Kidney (tissue), 14 donors: Measurements from ENCODE around the gene SOWAHD. TPM values are rescaled to one million over a fixed set of nuclear protein-coding genes. Genes with fewer than 3 reads are reported as not detected.
A peak's percentile ranks its signal among the peaks of the same experiment; 100 is the strongest.

Experiments
- DNase-seq, 5 donors: peaks; one replicate each; pipeline ENCODE4 v3.0.0-alpha.2; 2013 to 2020
- FAIRE-seq: peaks from 2 replicates; lab custom pipeline; 2012; peaks lifted over from hg19 to GRCh38; lab: Jason Lieb, UNC
- H3K27ac ChIP-seq, 2 donors: one replicate each; pipeline ENCODE4 v1.7.0; 2013; ENCODE audit warnings: low read depth in 2 of 2, low read length in 2 of 2, inconsistent platforms in 1 of 2
- H3K27me3 ChIP-seq: one replicate; pipeline ENCODE4 v1.7.1; 2013; ENCODE audit warnings: low read length, inconsistent platforms; ENCODE audit not compliant: control insufficient read depth, insufficient read depth
- H3K36me3 ChIP-seq, 3 donors: one replicate each; pipeline versions ENCODE4 v1.7.0 to v1.7.1; 2013; ENCODE audit warnings: low read length in 3 of 3, control low read depth in 1 of 3, inconsistent platforms in 1 of 3; ENCODE audit not compliant: insufficient read depth in 3 of 3, control insufficient read depth in 2 of 3
- H3K4me1 ChIP-seq, 3 donors: one replicate each; pipeline versions ENCODE4 v1.7.0 to v1.7.1; 2013; ENCODE audit warnings: low read length in 3 of 3, inconsistent platforms in 1 of 3, low read depth in 1 of 3; ENCODE audit not compliant: control insufficient read depth in 2 of 3, insufficient read depth in 2 of 3
- H3K4me3 ChIP-seq, 3 donors: one replicate each; pipeline versions ENCODE4 v1.7.0 to v1.8.1; 2013; ENCODE audit warnings: low read length in 3 of 3, control low read depth in 1 of 3, inconsistent platforms in 1 of 3
- H3K9ac ChIP-seq, 3 donors: one replicate each; pipeline versions ENCODE4 v1.7.0 to v1.7.1; 2013; ENCODE audit warnings: low read length in 3 of 3, control low read depth in 1 of 3, inconsistent platforms in 1 of 3
- H3K9me3 ChIP-seq, 3 donors: one replicate each; pipeline versions ENCODE4 v1.7.0 to v1.7.1; 2013; ENCODE audit warnings: low read length in 3 of 3, control low read depth in 1 of 3, inconsistent platforms in 1 of 3; ENCODE audit not compliant: control insufficient read depth in 2 of 3, insufficient read depth in 1 of 3
- CTCF ChIP-seq: IDR thresholded peaks from 3 replicates; pipeline ENCODE4 v1.5.1; 2012; ENCODE audit warnings: mild to moderate bottlenecking, moderate library complexity, borderline replicate concordance; ENCODE audit not compliant: insufficient read depth; ENCODE audit errors: extremely low read depth
- intact Hi-C: fragments of 100-400 bp; cut with DNase I; formaldehyde crosslinking; loops from one replicate; pipeline ENCODE4 v1.11.1; 2022
- polyA plus RNA-seq: library from polyadenylated mRNA; stranded (reverse); fragments of 350-450 nt; fragmentation: Illumina TruSeq; extraction: RNeasy Lipid Tissue Mini Kit (QIAGEN cat#74804); gene quantifications from one replicate; pipeline ENCODE4 v1.2.3, GENCODE V29; 2014; ENCODE audit warnings: low read depth, low replicate concordance; ENCODE audit not compliant: insufficient read depth
- total RNA-seq: library from RNA; stranded (reverse); fragmentation: NEBNext Ultra II Directional; extraction: Animal tissue kit (Norgen Biotek cat#: 25700); gene quantifications from one replicate; pipeline ENCODE4 v1.2.1, GENCODE V29; 2021
- donor health status: control.
- donor health status: control.
- donor health status: control.
- donor health status: control.
- donor health status: control.
- donor health status: DM: yes; HTN: yes; CAD: no.
- donor health status: Normal renal cell carcinoma (clear cell type).

Gene SOWAHD
- total and polyA plus RNA-seq, 2 donors from 2014 or later, result 0.92 to 1.3 TPM

DNA sequence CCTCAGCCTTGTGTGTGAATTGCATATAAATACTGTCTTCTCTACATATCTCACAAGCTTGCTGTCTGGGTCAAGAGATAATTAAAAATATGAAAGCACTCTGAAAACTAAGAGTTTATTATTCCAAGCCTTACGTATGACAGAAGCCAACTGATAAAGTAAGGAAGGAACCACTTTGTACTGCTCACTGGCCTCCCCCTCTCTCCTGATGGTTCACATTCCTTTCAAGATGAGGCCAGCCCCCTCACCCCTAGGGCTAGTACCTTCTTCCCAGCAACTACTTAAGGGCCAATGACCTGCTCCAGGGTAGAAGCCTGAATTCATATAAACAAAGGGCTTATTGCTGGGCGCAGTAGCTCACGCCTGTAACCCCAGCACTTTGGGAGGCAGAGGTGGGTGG is 5.4 kb upstream of the SOWAHD start:
- Histone ChIP-seq H3K27ac (no peak overlapping the region), H3K36me3 (no peaks in the 10 kb centered on the region), H3K4me1 (no peaks in the 10 kb centered on the region), H3K27me3 (no peaks in the 10 kb centered on the region), H3K9ac (no peak overlapping the region), H3K9me3 (no peaks in the 10 kb centered on the region), H3K4me3 (no peak overlapping the region)
- no peak for TF ChIP-seq CTCF
- DNase-seq, result no peak
- no peak for FAIRE-seq
- intact Hi-C loops, result no loop called here

GRCh38 chrX:119753639-119754257 is 4.6 kb upstream of the SOWAHD start:
- no peaks in the 10 kb centered on the region for H3K36me3 ChIP-seq
- intact Hi-C loops, result no loop called here
- H3K4me1 ChIP-seq, result no peaks in the 10 kb centered on the region
- H3K27ac ChIP-seq, result no peak overlapping the region
- no peak overlapping the region for H3K4me3 ChIP-seq
- H3K27me3 ChIP-seq, result no peaks in the 10 kb centered on the region
- TF ChIP-seq CTCF, result peak; percentile 41
- H3K9ac ChIP-seq, result no peak overlapping the region
- no peaks in the 10 kb centered on the region for H3K9me3 ChIP-seq
- FAIRE-seq (no peak), DNase-seq (peak in 2 of 5 donors; percentile 63 to 70)

DNA sequence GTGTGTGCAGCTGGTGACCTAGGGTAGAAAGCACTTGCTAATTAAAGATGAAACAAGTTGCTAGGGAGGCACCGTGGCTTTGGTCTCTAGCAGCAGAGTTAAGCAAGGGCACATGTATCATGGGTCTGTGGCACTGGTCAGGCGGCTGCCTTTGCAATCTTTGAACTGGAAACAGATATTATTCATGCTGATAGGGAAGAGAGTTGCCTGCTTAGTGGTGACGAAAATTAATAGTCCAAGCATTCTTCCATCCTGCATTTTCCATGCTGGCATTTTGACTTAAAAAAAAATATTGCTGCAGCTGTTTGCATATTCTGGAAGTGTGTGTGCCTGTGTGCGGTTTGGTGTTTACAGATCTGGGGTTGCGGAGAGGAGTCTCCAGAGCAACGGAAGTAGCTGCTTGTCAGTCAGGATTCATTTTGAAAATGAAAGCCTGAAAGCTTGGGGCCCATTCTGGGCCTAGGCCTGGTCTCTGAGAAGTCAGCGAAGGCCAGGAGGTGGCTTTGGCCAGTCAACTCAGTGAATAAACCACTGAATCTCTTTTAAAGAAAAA is 2.3 kb upstream of the SOWAHD start:
- H3K9me3 ChIP-seq, result no peaks in the 10 kb centered on the region
- intact Hi-C loops, result no loop called here
- no peak for TF ChIP-seq CTCF
- H3K27me3 ChIP-seq, result no peaks in the 10 kb centered on the region
- DNase-seq, result no peak
- H3K36me3 ChIP-seq, result no peaks in the 10 kb centered on the region
- no peak overlapping the region for H3K27ac ChIP-seq
- H3K4me1 ChIP-seq, result no peaks in the 10 kb centered on the region
- H3K4me3 ChIP-seq, result no peak overlapping the region
- H3K9ac ChIP-seq, result no peak overlapping the region
- FAIRE-seq, result no peak
